ENCODE measurements around the gene LAPTM5.
"Not testable (repeated sequence)": the region's sequence is repeated elsewhere in the genome, so short reads cannot be mapped to it uniquely, and the experiment has no call there.

Gene LAPTM5

DNA sequence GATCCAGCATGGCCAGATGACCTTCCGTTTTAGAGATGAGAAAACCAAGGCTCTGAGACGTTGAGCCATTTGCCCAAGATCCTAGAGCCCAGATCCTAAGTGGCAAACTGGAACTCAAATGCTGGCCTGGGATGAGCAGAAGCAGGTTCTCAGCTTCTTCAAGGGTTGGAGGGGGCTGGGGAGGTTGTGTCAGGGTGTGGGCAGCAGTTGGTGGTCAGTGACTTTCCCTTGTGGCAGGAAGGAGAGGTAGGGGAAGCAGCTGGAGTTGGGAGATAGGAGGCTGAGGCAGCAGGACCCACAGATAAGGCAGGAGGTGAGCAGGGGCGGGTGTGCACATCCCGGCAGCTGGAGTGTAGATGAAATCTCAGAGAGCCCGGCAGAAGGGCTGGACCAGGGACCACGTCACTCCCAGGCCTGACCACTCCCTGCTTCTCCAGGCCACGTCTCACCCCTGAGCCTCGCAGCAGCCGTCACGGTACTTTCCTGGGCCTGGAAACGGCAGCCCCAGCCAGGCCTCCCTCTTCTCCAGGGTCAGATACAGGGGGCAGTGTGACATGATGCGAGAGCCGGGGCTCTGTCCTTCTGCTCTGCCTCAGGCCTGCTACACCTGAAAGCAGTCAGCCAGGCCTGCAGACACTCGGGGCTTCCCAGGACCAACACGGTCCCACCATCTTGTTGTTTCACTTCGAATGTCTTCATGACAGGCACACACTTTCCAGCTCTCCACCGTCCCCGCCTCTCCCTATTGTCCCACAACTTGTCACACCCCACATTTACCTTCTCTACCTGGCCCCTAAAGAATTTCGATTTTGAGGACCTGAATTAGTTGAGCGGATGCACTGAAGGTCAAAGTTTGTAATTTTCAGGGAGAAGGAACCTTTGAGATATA lies 11.5 kb upstream of the LAPTM5 start:
- no peak for DNase-seq

DNA sequence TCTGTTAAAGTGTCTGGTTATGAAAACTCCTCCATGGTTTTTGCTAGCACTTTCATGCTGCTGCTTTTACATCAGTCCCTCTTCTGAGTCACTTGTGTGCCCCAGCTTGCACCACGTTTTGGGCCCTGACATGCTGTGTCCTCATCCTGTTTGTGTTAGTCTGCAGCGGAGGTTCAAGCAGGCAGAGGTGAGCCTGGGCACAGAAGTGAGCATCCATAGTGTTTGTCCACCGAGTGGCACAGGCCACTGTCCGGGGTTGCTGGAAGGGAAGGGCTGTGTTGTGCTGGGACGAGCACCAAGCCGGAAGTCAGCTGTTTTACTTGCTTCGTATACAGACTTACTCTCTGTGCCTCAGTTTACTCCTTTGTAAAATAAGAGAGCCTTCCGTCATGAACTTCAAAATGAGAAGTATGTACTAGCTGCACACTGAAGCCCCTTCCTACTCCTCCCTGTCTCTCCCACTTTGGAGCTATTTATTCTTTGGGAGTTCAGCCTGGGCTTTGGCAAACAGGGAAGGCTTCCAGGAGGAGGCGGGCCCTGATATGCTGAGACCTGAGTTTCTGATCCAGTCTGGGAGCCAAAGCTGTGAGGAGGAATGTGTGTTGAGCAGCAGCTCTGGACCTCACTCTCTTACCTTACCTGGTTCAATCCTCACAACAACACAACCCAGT lies 10.7 kb upstream of the LAPTM5 start:
- DNase-seq = no peak

DNA sequence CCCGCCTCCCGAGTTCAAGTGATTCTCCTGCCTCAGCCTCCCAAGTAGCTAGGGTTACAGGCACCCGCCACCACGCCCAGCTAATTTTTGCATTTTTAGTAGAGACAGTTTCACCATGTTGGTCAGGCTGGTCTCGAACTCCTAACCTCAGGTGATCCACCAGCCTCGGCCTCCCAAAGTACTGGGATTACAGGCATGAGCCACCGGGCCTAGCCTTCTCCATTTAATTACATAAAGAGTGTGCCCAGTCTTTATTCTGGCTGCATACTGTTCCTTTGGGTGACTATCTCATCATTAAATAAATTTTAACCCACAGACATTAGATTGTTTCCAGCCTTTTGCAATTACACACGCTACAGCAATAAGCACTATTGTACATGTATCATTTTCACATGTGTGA lies 9.4 kb upstream of the LAPTM5 start:
- not testable (repeated sequence) for DNase-seq

DNA sequence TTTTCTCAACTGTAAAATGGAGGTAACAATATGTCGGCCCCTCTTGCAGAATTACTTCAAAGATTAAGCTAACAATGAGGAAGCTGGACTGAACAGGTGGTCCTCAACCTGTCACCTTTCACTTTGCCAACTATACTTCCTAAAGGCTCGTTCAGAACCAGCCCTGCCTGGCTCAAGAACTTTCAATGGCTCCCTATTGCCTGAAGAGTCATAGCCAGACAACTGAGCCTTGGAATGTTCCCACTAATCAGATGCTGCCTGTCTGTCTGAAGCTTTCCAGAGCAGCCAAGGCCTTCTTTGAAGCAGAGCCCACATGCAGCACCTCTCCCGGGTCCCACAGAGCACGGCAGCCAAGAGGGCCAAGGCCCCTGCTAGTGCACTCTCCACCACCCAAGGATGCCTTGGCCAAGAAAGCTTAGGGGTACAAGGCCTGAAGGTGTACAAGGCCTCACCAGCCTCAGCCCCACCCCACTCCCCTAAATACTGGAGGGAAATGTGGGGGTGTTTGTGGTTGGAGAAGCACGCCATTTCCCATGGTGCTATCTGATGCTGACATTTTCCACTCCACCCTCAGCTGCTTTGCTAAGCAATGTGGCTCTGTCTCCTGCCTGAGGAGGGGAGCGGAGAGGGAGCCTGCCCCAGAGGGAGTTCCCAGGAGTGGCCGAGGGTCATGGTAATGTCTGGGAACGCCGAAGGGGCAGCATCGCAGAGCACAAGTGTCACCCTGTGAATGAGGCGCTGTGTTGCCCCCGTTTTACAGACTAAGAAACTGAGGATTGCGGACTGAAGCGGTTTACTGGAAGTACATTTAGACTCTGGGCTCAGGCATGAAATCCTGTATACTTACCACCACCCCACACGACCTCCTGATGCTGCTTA lies 8.2 kb upstream of the LAPTM5 start:
- DNase-seq = no peak

DNA sequence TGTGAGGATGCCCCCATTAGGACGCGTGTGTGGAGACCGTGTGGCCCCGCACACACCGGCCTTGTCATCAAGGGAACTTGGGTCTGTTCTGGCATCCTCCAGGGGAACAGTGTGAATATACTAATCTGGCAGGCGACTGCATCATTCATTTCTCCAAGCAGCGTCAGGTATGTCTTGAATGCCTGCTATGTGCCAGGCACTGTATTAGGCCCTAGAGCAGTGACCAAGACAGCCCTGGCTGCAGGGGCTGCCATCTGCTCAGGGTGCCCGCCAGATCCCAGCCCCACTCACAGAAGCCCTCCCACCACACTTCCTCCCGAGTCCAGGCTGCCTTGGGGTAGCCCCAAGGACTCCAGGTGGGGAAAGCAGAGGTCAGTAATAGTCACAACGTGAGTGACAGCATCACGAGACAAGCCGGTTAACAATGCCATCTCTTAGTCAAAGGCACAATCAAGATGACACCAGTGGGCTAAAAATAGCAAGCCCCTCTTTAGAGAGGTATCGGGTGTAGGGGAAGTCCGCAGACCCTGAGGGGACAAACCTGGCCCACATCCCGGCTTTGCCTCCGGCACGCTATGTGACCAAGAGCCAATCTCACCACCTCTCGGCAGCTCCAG lies 7.5 kb upstream of the LAPTM5 start:
- no peak for DNase-seq

DNA sequence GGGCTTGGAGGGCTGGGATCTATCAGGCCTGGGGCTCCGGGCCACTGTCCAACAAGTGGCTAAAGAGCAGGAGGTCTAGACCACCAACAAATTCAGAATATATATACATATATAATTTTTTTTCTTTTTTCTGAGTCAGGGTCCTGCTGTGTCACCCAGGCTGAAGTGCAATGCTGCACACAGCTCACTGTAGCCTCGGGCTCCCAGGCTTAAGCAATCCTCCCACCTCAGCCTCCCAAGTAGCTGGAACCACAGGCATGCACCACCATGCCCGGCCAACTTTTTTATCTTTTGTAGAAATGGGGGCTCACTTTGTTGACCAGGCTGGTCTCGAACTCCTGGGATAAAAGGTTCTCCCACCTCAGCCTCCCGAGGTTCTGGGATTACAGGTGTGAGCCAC lies 6.8 kb upstream of the LAPTM5 start:
- no peak for DNase-seq

DNA sequence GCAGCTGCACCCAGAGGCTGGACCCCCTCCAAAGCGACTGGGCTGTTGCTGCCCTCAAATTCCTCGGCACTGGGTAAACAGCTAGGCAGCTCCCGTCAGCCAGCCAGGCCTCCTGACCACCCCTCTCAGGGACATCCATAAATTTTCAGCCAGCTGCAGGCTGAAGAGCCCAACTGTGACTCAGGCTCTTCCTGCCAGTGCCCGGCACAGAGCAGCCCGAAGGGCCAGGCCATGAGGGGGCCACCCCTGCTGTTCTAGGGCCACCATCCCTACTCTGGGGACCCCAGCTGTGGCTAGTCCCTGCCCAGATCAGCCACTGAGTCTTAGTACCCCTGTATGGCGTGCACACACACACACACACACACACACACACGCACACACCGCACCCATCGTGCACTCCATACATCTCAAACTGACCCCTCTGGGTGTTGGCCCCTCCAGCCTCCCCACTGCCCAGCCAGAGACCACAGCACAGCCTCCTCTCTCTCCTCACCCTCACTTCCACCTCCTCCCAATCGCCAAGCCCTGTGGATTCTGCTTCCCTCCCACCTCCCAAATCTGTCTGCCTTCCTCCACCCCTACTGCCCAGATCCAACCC lies 6.2 kb upstream of the LAPTM5 start:
- DNase-seq = no peak

DNA sequence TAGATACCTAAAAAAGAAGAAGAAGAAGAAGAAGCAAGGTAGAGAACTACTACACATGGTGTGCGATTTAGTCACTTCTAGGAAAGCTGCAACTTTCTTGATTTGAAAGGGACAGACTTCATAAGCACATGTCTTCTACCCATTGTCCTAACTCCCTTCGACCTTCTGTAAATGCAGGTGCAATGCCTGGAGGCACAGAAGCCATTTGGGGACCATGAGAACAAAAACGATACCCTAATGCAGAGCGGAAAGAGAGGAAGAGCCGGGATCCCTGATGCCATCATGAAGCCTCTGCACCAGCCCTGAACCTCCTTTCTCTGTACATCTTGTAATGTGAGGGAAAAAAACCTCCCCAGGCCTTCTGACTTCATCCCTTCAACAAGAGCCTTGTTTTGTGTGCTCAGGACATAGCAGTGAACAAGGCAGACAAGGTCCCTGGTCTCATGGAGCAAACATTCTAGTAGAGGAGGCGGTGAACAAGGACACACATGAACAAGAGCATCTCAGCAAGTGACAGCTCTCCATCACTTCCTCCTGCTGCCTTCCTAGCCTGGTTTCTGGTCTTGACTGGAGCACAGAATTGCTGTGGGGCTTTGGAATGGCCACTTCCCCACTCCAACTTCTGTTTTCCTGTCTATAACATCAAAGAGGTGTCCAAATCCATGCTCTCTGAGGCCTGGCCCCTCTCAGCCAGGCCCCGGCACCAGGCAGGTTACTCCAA lies 5.5 kb upstream of the LAPTM5 start:
- DNase-seq = no peak

DNA sequence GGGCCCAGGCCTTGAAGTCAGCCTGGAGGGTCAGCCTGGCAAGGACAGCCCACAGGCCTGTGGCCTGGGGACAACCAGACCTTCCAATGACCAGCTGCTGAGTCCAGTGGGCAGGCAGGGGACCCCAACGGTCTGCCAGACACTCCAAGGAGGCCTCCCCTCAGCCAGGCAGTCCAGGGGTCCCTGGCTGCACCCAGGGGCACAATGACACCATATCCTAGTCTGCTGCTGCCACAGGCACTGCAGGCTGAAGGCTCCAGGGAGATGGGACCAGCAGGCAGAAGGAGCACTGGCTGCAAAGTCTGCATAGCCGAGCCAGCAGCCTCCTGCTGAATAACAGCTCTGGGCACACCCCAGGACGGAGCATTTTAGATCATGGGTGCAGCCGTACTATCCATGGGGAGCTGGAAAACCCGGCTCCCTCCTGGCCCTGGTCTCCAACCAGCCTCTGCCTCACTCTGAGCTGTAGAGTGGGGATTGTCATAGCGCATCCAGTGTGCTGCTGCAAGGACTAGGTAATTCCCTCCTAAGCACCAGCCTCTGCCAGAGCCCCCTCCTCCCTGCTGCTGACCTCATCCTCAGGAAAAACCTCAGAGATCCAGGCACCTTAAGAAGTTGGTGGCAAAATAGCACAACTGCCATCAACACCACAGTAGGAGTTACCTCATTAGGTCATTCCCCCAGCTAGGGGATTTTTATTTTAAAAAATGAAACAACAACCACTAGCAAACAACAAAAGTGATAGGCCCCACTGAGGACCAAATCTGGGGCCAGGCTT lies 4.8 kb upstream of the LAPTM5 start:
- no peak for DNase-seq

DNA sequence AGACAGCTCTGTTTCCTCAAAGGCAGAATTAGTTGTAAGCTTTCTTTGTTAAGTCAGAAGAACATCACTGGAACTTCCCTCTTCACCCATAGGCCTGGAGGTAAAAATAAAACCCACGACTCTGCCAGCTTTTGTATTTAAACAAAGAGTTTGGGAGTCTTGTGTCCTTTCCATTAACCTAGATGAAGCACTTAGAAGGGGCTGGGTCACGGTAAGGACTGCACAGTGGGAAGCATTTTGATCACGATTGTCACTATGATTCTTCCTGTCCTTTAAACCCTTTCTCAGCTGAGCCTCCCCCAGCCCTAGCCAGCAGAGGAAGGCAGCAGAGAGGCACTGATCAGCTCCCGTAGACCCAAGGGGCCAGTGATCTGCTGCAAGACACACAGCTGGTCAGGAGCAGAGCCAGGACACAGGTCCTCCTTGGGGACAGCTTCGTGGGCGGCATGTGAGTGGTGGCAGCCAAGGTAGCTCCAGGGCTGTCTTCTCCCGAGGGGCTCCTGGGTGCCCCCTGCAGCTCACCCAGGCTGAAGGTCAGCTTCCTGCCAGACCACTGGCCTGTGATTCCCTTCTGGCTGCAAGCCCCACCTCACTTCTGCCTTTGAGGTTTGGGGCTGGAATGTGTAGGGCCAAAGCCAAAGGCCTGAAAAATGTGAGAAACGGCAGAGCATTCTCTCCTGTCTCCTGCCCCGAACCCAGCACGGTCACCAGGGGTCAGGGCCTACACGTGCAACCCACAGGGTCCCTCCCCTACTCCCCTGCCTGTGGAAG lies 4.0 kb upstream of the LAPTM5 start:
- DNase-seq = no peak

DNA sequence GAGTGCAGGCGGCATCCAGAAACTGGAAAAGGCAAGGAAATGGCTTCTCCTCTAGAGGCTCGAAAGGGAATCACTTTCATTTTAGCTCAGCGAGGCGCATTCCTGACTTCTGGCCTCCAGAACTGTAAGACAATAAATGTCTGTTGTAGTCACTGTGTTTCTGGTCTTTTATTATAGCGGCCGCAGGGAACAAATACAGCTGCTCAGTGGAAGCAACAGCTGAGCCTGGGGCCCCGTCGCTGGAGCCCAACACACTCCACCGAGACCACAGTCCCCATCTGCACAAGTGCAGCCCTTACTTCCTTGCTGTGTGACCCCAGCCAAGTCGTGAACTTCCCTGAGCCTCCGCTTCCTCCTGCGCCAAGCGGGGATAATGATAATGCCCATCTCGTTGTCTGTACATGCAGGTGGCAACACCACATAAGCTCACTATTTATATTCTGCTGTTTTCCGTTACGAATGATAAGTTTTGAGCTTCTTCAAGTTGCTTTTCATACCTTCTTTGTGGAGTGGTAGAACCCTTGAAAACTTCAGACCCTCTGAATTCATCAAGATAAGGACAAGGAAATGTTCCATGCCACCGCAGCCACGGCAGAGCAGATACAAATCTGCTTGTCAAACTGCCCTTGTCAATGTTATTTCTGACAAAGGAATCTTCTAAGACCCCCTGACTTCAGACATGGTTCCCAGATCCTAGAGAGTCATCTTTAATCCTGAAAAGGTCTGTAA lies 3.2 kb upstream of the LAPTM5 start:
- no peak for DNase-seq

DNA sequence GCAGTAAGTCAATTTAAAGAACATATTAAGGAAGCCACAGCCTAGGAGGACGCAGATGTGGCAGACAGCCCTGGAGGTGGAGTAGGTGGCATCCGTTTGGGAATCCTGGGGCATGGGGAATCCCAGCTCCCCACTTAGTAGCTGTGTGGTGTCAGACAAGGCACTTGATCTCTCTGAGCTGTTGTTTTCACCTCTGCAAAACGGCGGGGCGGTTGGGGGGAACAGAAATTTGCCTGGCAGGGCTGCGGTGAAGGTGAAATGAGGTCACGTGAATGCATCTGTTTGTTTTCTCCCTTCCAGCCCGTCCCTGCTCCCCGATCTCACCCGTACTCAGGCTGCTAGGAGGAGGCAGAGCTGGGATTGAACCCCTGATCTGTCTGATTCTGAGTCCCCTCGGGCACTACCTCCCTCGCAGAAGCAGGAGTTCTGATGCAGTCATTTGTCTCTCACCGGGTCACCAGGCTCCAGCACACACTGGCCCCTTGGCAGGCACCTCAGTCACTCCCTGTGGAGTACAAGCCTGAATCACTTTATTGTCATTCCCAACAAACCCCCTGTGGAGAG lies 2.2 kb upstream of the LAPTM5 start:
- peak; percentile 77 for DNase-seq

DNA sequence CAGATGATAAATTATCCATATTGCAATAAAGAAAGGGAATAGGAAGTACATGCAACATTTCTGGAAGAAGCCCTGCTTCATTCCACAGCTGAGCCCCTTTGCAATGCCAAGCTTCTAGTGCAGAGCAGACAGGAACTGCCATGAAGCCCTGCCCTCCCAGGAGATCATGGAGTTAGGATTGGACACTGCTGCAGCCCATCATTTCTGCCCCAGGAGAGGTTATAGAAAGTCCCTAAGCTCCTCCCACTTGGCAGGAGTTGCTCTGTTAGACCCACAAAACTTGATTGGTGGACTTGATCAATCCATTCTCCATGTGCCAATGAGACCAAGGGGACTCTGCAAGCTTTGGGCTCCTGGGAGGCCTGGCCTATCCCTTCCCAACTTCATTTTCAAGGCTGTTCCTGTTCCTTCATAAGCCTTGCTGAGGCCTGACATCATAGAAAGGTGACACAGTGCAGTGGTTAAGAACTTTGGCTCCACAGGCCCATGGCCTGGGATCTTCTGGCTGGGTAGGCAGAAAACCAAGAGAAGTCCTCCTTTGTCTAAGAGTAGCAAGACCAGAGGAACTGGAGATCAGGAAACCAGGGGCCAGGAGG lies 1.3 kb upstream of the LAPTM5 start:
- no peak for DNase-seq

DNA sequence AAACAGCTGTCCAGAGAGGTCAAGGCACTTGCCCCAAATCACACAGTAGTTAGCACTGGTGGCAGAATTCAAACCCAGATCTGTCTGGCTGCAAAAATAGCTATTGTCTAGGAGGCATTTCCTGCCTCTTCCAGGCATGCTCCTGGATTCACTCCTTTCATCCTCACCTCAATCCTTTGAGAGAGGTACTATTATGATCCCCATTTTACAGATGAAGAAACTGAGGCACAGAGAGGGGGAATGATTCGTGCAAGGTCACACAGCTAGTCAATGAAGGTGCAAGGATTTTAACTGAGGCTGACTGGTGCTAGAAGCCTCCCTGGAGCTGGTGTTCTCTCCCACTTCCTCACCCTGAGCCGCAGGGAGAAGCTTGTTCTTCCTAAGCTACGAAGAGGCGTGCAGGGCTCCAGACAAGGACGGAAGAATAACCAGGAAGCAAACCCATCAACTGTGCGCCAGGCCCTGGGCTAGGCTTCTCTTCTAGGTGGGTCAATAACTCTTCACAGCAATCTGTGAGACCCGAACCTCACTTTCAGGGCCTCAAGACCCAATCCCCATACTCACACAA lies 631 bp upstream of the LAPTM5 start:
- no peak for DNase-seq

DNA sequence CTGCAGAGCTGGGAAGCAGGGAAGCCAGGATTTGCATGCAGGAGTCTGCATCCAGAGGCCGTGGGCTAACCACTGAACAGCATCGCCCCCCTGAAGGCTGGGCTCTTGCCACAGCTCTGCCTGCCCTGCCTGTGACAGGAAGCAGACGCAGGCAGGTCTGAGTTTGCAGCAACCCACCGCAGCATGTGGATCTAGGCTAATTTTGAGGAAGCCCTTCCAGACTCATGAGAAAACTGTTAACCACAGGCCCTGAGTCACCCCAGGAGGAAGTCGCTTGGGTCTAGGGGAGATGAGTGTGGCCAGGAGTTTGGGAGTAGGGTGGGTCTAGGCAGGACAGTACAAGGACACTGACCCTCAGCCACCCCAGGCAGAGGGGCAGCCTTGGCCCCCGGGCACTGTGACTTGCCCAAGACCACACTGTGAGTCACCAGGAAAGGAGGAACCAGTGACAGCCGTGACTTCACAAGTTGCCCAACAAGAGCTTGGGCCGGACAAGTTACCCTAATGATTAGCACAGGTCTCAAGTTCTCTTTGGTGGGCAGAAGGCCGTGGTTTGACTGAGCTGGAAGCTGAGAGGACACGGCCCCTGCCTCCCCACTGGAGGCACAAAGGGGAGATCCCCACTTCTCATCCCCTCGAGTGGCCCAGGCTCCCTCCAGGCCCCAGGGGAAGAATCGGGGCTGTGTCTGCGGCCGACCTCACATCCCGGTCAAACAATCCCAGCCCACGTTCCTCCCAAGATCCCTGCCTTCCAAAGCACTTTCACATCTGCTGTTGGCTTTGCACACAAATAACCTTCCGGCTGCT lies 826 bp downstream of the LAPTM5 start:
- DNase-seq = peak; percentile 89

DNA sequence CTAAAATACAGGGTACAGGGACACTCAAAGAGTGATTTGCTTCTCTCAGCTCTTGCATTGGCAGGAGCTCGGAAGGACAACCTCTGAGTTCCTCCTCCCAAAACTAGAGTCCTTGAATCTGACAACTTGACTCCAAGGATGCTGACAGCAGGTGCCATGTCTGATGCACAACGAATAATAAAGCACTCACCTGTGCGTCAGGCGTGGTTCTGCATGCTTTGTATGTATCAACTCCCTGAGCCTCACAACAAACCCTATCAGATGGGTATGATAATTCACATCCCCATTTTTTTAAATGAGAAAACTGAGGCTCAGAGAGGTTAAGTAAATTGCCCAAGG lies 1.4 kb downstream of the LAPTM5 start:
- no peak for DNase-seq

DNA sequence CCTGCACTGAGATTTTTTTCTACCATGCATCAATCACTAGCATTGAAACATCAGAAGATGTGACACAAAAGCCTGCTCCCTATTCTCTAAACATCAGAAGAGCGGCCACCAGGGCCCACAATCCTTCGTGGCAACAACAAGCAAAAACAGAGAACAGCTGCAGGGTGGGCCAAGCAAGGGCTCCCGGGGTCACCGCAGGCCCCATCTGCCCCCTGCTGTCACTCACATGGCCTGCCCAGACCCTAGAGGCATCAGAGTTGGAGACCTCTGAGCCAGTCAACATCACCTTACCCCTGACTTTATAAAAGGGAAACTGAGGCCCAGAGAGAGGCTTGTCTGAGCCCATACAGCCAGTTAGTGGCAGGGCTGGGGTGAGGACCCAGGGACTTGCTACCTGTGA lies 1.8 kb downstream of the LAPTM5 start:
- no peak for DNase-seq

DNA sequence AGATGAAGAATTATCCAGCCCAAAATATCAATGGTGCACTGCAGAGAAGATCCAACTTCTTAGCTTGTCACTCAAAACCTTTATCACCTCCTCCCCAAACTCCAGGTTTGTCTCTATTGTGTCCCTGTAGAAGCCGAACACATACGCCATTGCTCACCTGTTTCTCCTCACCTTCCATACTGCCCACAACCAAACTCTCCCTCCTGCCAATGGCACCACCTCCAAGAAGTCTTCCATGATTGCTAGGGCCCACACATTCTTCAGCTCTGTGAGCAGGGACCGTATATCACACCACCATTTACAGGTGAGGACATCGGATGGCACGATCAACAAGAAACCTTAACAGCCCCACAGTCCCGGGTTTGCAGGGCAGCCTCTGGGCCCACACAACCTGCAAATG lies 2.2 kb downstream of the LAPTM5 start:
- DNase-seq = no peak
